Activated T-helper 17 cell treated with anti-CD3 and anti-CD28 coated beads, Interleukin-2, amount 50 U/mL, for 72 hours (primary cell): ENCODE results near the gene GPR65. TPM values are rescaled to one million over a fixed set of nuclear protein-coding genes. Genes with fewer than 3 reads are reported as not detected.

Source experiments
- ATAC-seq: fragments of 150-1000 bp; cut with Tn5 transposase; replicated peaks from 2 replicates; pipeline ENCODE4 v1.10.0; 2021; ENCODE audit warnings: mild to moderate bottlenecking, moderate library complexity
- H3K27ac Mint-ChIP-seq: one replicate; pipeline ENCODE4 v1.8.0; 2022; ENCODE audit warnings: mixed read lengths
- H3K27me3 Mint-ChIP-seq: one replicate; pipeline ENCODE4 v1.8.0; 2022; ENCODE audit warnings: mixed read lengths
- H3K36me3 Mint-ChIP-seq: one replicate; pipeline ENCODE4 v1.8.0; 2022; ENCODE audit warnings: low read depth, mild to moderate bottlenecking, mixed read lengths
- H3K4me1 Mint-ChIP-seq: one replicate; pipeline ENCODE4 v1.8.0; 2022; ENCODE audit warnings: mixed read lengths
- H3K4me3 Mint-ChIP-seq: one replicate; pipeline ENCODE4 v1.8.0; 2022; ENCODE audit warnings: mild to moderate bottlenecking, mixed read lengths
- H3K9me3 Mint-ChIP-seq: one replicate; pipeline ENCODE4 v1.8.0; 2022; ENCODE audit warnings: mixed read lengths
- total RNA-seq, 2 donors: library from RNA; stranded (reverse); gene quantifications; one replicate each; pipeline ENCODE4 v1.2.3, GENCODE V29; 2022

The GPR65 gene
- total RNA-seq, 2 donors from 2014 or later, result 15.0 to 33.9 TPM

- no peaks in the 10 kb centered on the region for H3K9me3 Mint-ChIP-seq
- peaks cover 41% of the 10 kb centered on the region for H3K4me1 Mint-ChIP-seq
- no peaks in the 10 kb centered on the region for H3K27me3 Mint-ChIP-seq
- H3K36me3 Mint-ChIP-seq, result peaks cover 10% of the 10 kb centered on the region
- peak overlapping the region; percentile 97 for H3K27ac Mint-ChIP-seq
- H3K4me3 Mint-ChIP-seq, result peak overlapping the region; percentile 97
- ATAC-seq, result peak; percentile 68
Observed at GRCh38 chr14:87994974-87995373, 10.0 kb upstream of the GPR65 start.

- H3K4me1 Mint-ChIP-seq, result peaks cover 36% of the 10 kb centered on the region
- H3K4me3 Mint-ChIP-seq, result peak overlapping the region; percentile 97
- no peaks in the 10 kb centered on the region for H3K9me3 Mint-ChIP-seq
- H3K27me3 Mint-ChIP-seq, result no peaks in the 10 kb centered on the region
- peaks cover 10% of the 10 kb centered on the region for H3K36me3 Mint-ChIP-seq
- peak; percentile 1 for ATAC-seq
- H3K27ac Mint-ChIP-seq, result peak overlapping the region; percentile 97
Observed at GRCh38 chr14:87995500-87996290, 9.2 kb upstream of the GPR65 start.

DNA sequence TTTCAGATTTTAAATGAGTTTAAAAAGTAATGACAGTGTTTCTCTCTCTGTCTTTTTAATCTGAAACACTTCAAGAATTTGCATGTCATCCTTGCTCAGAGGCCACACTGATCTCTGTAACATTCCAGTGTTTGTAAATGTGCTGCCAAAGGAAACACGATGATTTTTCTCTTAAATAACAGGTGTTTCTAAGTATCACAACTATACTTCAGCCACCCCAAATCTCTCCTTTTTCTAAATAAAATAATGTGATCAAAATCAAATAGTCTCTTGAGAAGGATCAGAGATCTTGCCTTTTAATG lies 8.7 kb upstream of the GPR65 start:
- Mint-ChIP-seq H3K27ac (peak overlapping the region; percentile 97), H3K4me1 (peaks cover 31% of the 10 kb centered on the region), H3K36me3 (peaks cover 10% of the 10 kb centered on the region), H3K4me3 (peak overlapping the region; percentile 97), H3K27me3 (no peaks in the 10 kb centered on the region), H3K9me3 (no peaks in the 10 kb centered on the region)
- no peak for ATAC-seq

GRCh38 chr14:87998482-87998881 lies 6.5 kb upstream of the GPR65 start:
- Mint-ChIP-seq H3K9me3 (peaks cover 5% of the 10 kb centered on the region), H3K27ac (no peak overlapping the region), H3K4me3 (no peak overlapping the region), H3K4me1 (peaks cover 39% of the 10 kb centered on the region), H3K36me3 (peaks cover 5% of the 10 kb centered on the region), H3K27me3 (no peaks in the 10 kb centered on the region)
- no peak for ATAC-seq

GRCh38 chr14:87999277-87999676 lies 5.7 kb upstream of the GPR65 start:
- H3K36me3 Mint-ChIP-seq, result peaks cover 5% of the 10 kb centered on the region
- H3K4me3 Mint-ChIP-seq, result peak overlapping the region; percentile 26
- H3K27me3 Mint-ChIP-seq, result no peaks in the 10 kb centered on the region
- peaks cover 5% of the 10 kb centered on the region for H3K9me3 Mint-ChIP-seq
- no peak for ATAC-seq
- H3K4me1 Mint-ChIP-seq, result peaks cover 37% of the 10 kb centered on the region
- no peak overlapping the region for H3K27ac Mint-ChIP-seq

DNA sequence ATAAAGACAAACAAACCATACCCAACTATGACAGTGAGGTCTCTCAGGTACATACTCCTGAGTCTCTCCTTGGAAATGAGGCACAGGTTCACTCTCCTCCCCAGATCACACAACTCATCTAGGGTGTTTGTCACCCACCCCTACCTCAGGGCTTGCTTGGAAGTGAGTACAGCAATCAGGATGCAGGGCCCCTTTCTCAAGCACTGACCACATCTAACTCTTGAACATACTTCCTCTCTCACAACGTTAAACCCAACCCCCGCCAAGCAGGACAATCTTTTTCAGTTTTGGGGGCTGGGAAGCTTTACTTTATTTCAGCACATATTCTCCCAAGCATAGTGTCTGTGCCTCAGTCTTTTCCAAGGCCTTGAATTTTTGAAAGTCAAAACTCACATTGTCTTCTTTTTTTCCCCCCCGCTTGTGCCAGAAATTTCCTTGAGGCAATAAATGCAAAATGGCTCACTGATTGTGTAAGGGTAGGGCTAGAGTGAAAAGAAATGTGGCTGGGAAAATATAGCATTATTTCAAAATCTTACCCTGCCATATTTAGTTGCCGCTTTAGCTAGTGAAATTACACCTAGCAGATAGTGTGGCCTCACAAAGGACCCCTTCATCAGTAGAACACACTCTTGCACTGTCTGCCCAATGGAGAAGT lies 2.4 kb upstream of the GPR65 start:
- Mint-ChIP-seq H3K27ac (peak overlapping the region; percentile 71), H3K4me3 (peak overlapping the region; percentile 89), H3K9me3 (peaks cover 5% of the 10 kb centered on the region), H3K4me1 (peaks cover 32% of the 10 kb centered on the region), H3K36me3 (peaks cover 17% of the 10 kb centered on the region), H3K27me3 (no peaks in the 10 kb centered on the region)
- no peak for ATAC-seq

DNA sequence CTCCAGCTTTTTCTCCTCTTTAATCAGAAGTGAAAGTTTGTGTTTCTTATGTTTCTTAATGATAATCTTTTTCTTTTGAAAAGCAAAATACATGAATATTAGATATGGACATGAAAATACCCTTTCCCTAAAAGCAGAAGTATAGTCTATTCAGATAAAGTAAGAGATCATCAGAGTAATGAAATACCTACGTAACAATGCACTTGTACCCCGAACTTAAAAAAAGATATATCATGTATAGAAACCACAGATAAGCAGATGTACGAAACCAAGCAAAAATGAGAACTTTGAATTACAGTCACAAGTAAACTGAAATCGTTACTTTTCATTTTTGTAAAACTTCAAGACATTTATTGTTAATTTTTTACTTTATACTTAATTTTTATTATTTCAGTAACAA lies 1.5 kb upstream of the GPR65 start:
- peaks cover 5% of the 10 kb centered on the region for H3K9me3 Mint-ChIP-seq
- peak overlapping the region; percentile 89 for H3K4me3 Mint-ChIP-seq
- no peaks in the 10 kb centered on the region for H3K27me3 Mint-ChIP-seq
- H3K36me3 Mint-ChIP-seq, result peaks cover 26% of the 10 kb centered on the region
- H3K4me1 Mint-ChIP-seq, result peaks cover 38% of the 10 kb centered on the region
- H3K27ac Mint-ChIP-seq, result no peak overlapping the region
- no peak for ATAC-seq

DNA sequence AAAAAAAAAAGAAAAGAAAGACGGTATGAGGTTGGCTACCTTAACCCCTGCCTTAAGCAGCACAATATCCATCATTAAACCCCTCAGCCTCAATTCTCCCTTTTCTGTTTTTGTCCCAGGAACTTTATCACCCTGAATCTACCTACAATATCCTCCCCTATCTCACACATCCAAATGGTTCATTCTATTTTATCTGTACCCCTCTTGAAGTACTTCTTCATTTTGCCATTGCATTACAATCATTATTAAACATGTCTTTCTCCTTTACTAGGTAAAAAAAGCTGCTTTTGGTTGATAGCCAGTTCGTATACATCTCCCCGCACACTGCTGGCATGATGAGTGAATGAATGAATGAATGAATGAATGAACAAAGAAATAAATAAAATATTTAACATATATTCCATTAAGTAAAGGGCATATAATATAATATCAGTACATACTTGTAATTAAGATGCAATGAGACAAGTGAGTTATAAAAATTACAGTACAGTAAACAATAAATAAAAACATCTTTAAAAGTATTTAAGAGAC lies 364 bp upstream of the GPR65 start:
- Mint-ChIP-seq H3K4me1 (peaks cover 38% of the 10 kb centered on the region), H3K27me3 (no peaks in the 10 kb centered on the region)

DNA sequence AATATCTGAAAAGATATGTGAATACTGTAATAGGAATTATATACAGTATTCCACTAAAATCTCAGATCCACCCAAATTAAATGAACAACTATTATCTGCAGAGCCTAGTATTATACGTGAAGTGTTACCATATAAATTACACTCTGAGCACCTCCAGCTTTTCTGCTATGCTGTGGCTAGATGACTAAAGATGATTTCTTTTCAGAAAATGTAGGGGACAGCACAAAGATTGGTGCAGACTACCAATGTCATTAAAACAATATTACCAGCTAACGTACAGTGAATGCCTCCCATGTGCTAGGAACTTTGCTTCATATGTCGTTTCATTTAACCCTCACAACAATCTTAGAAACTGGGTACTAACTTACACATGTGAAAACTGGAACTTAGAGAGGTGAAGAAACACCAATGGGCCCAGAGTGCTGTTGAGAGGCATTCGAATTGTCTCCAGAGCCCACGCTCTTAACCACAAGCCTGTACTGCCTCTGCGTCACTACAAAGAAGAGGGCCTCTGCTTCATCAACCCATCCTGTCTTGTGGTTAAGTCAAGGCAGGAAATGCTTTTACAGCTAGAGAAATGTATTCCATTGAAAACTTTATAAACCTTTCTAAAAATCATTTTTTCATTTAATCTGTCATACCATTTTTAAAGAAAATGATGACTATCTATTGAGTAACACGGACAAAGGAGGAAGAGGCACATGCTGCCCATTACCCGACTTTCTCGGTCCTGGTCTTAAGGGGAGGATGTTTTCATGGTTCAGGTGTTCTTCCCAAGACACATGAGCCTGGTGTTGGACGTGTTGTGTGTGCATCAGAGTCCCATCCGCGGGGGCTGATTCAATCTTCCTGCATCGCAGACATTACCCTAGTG lies 1.3 kb downstream of the GPR65 start:
- Mint-ChIP-seq H3K36me3 (peaks cover 54% of the 10 kb centered on the region), H3K4me1 (peaks cover 51% of the 10 kb centered on the region)

More for the DNA sequence above, 364 bp upstream of the GPR65 start:
- ATAC-seq, result no peak
- peak overlapping the region; percentile 91 for H3K27ac Mint-ChIP-seq
- peaks cover 38% of the 10 kb centered on the region for H3K36me3 Mint-ChIP-seq
- H3K9me3 Mint-ChIP-seq, result peaks cover 5% of the 10 kb centered on the region
- H3K4me3 Mint-ChIP-seq, result peak overlapping the region; percentile 89

GRCh38 chr14:88007608-88008007 lies 2.7 kb downstream of the GPR65 start:
- Mint-ChIP-seq H3K9me3 (peaks cover 1% of the 10 kb centered on the region), H3K4me3 (peak overlapping the region; percentile 89), H3K4me1 (peaks cover 59% of the 10 kb centered on the region), H3K36me3 (peaks cover 68% of the 10 kb centered on the region), H3K27ac (peak overlapping the region; percentile 91), H3K27me3 (no peaks in the 10 kb centered on the region)
- no peak for ATAC-seq

More for the DNA sequence above, 1.3 kb downstream of the GPR65 start:
- Mint-ChIP-seq H3K4me3 (peak overlapping the region; percentile 89), H3K27me3 (no peaks in the 10 kb centered on the region), H3K27ac (peak overlapping the region; percentile 91), H3K9me3 (peaks cover 5% of the 10 kb centered on the region)
- peak; percentile 96 for ATAC-seq

GRCh38 chr14:88008039-88008742 lies 3.3 kb downstream of the GPR65 start:
- Mint-ChIP-seq H3K27ac (peak overlapping the region; percentile 91), H3K36me3 (peaks cover 73% of the 10 kb centered on the region), H3K4me1 (peaks cover 54% of the 10 kb centered on the region), H3K27me3 (no peaks in the 10 kb centered on the region), H3K4me3 (peak overlapping the region; percentile 89), H3K9me3 (no peaks in the 10 kb centered on the region)
- ATAC-seq, result no peak

DNA sequence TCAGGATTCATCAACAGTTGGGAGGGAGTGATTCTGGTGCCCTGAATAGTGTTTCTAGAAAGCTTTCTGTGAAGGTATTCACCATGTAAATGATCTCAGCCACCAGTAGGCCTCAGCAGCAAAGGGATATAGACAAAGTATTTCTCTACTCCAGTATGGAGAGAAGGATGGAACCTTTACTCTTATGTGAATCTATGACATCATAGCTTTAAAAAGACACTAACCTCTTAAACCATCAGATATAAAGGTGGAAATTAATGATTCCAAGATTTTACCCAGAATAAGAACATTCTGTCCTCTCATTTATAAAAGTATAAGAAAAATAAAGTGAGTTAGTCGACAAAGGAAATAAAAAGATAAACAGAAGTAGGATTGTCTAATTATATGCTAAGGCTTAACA lies 4.6 kb downstream of the GPR65 start:
- H3K36me3 Mint-ChIP-seq, result peaks cover 82% of the 10 kb centered on the region
- H3K4me3 Mint-ChIP-seq, result peak overlapping the region; percentile 89
- no peak for ATAC-seq
- H3K9me3 Mint-ChIP-seq, result no peaks in the 10 kb centered on the region
- H3K27me3 Mint-ChIP-seq, result no peaks in the 10 kb centered on the region
- peak overlapping the region; percentile 91 for H3K27ac Mint-ChIP-seq
- peaks cover 59% of the 10 kb centered on the region for H3K4me1 Mint-ChIP-seq

DNA sequence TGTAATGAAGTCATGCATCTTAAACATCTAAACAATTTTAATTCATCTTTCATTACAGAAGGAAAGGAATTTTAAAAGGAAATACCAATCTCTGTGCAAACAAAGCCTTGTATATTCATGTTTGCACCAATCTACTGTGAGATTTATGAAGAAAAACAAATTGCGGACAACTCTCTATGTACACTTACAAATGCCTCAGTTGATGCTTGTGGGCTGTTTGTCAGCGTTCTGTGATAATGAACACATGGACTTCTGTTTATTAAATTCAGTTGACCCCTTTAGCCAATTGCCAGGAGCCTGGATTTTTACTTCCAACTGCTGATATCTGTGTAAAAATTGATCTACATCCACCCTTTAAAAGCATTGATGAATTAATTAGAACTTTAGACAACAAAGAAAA lies 5.4 kb downstream of the GPR65 start:
- Mint-ChIP-seq H3K27me3 (no peaks in the 10 kb centered on the region), H3K36me3 (peaks cover 84% of the 10 kb centered on the region), H3K4me1 (peaks cover 57% of the 10 kb centered on the region), H3K27ac (no peak overlapping the region), H3K9me3 (no peaks in the 10 kb centered on the region), H3K4me3 (peak overlapping the region; percentile 89)
- ATAC-seq, result no peak

DNA sequence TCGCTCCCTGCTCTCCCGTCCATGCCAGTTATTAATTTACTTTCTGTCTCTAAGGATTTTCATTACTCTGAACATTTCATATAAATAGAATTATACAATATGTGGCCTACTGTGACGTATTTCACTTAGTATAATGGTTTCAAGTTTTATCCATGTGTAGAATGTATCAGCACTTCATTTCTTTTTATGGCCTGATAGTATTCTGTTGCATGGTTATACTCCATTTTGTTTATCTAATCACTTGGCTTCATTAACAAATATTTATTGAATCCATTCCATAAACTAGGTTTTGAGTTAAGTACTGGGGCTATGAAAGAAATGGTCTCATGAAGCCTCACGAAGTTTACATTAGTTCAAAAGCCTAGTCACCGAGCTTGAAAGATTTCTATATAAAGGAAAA lies 7.6 kb downstream of the GPR65 start:
- no peaks in the 10 kb centered on the region for H3K27me3 Mint-ChIP-seq
- peaks cover 67% of the 10 kb centered on the region for H3K4me1 Mint-ChIP-seq
- peak overlapping the region; percentile 89 for H3K4me3 Mint-ChIP-seq
- ATAC-seq, result no peak
- no peaks in the 10 kb centered on the region for H3K9me3 Mint-ChIP-seq
- peaks cover 88% of the 10 kb centered on the region for H3K36me3 Mint-ChIP-seq
- peak overlapping the region; percentile 65 for H3K27ac Mint-ChIP-seq
